A673 (cell line): ENCODE data around the gene GALNT2.

Experiments
- CTCF ChIP-seq: fragments of 300-800, 200-600 bp; sonication (generic); conservative IDR thresholded peaks from 2 replicates; pipeline ENCODE4 v1.5.1; 2017; ENCODE audit warnings: low read depth, mild to moderate bottlenecking, antibody characterized with exemption, low read length, moderate library complexity, mixed read lengths
- EZH2 ChIP-seq: fragments of 200-600 bp; sonication (generic); IDR thresholded peaks from 2 replicates; pipeline ENCODE4 v1.6.1; 2017; ENCODE audit warnings: borderline replicate concordance, low read depth, mild to moderate bottlenecking, mixed read lengths, antibody characterized with exemption, low read length; ENCODE audit not compliant: poor library complexity, severe bottlenecking

GRCh38 chr1:230037261-230037660 is 29.8 kb upstream of the GALNT2 start:
- TF ChIP-seq CTCF (no peak), EZH2 (no peak)
